Measurements from ENCODE around the gene LRRC8D.

GRCh38 chr1:89854140-89854539 is 33.3 kb downstream of the LRRC8D start:
- TF ChIP-seq MXI1 (IDR thresholded peaks at IDR 0.05; ENCODE audit: borderline replicate concordance, low read depth, low read length): no peak
- TF ChIP-seq, protein P1, sequence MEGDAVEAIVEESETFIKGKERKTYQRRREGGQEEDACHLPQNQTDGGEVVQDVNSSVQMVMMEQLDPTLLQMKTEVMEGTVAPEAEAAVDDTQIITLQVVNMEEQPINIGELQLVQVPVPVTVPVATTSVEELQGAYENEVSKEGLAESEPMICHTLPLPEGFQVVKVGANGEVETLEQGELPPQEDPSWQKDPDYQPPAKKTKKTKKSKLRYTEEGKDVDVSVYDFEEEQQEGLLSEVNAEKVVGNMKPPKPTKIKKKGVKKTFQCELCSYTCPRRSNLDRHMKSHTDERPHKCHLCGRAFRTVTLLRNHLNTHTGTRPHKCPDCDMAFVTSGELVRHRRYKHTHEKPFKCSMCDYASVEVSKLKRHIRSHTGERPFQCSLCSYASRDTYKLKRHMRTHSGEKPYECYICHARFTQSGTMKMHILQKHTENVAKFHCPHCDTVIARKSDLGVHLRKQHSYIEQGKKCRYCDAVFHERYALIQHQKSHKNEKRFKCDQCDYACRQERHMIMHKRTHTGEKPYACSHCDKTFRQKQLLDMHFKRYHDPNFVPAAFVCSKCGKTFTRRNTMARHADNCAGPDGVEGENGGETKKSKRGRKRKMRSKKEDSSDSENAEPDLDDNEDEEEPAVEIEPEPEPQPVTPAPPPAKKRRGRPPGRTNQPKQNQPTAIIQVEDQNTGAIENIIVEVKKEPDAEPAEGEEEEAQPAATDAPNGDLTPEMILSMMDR (conservative IDR thresholded peaks at IDR 0.05; ENCODE audit: low read depth, low read length): no peak
- TF ChIP-seq RFX5 (IDR thresholded peaks at IDR 0.05; ENCODE audit: low read depth, low read length): no peak
